T-helper 1 cell treated with Interleukin-12 subunit alpha and Interleukin-12 subunit beta and Interleukin-4 antibody, amounts not matched to agents 30 ng/mL and 1 ng/mL, for 36 hours (primary cell): ENCODE results near the gene CNTLN. TPM values are rescaled to one million over a fixed set of nuclear protein-coding genes. Genes with fewer than 3 reads are reported as not detected.
"Not testable (repeated sequence)": the region's sequence is repeated elsewhere in the genome, so short reads cannot be mapped to it uniquely, and the experiment has no call there.

Source experiments
- intact Hi-C: fragments of 100-400 bp; cut with micrococcal nuclease; formaldehyde crosslinking; loops from one replicate; pipeline ENCODE4 v1.15.1; 2024
- total RNA-seq: library from RNA; stranded (reverse); gene quantifications from 2 replicates; pipeline ENCODE4 v1.2.3, GENCODE V29; 2022

The CNTLN gene
- 1.6 TPM in 2 replicates for total RNA-seq

GRCh38 chr9:17134396-17135294, at the start of gene CNTLN:
CNTLN (plus strand) TSS chr9:17135040; CDS start chr9:17135066, 26 bp downstream.
- intact Hi-C loops, result no loop called here

GRCh38 chr9:17088566-17088965, 46.3 kb upstream of the CNTLN start:
- intact Hi-C loops, result no loop called here

GRCh38 chr9:17090041-17090440, 44.8 kb upstream of the CNTLN start:
- intact Hi-C loops, result no loop called here

GRCh38 chr9:17116400-17116837, 18.4 kb upstream of the CNTLN start:
- intact Hi-C loops, result loop anchor here (1.0 kb wide), 1 partner anchor 347 kb away; no protein-coding TSS in a partner anchor

- intact Hi-C loops, result no loop called here
These were observed 17.5 kb upstream of the CNTLN start for GRCh38 chr9:17117372-17117771.

- intact Hi-C loops, result no loop called here
These were observed 14.6 kb upstream of the CNTLN start for GRCh38 chr9:17120203-17120602.

- intact Hi-C loops, result no loop called here
These were observed 13.6 kb upstream of the CNTLN start for GRCh38 chr9:17121264-17121663.

- intact Hi-C loops, result no loop called here
These were observed 4.5 kb upstream of the CNTLN start for GRCh38 chr9:17130291-17130690.

GRCh38 chr9:17130725-17131124, 4.1 kb upstream of the CNTLN start:
- intact Hi-C loops, result no loop called here

- intact Hi-C loops, result no loop called here
These were observed 3.3 kb upstream of the CNTLN start for GRCh38 chr9:17131494-17131893.

GRCh38 chr9:17135295-17136160, 688 bp downstream of the CNTLN start:
- intact Hi-C loops, result no loop called here

- intact Hi-C loops, result no loop called here
These were observed 2.7 kb downstream of the CNTLN start for GRCh38 chr9:17137566-17137965.

GRCh38 chr9:17138503-17138902, 3.7 kb downstream of the CNTLN start:
- intact Hi-C loops, result no loop called here

- intact Hi-C loops, result no loop called here
These were observed 5.6 kb downstream of the CNTLN start for GRCh38 chr9:17140418-17140817.

- intact Hi-C loops, result no loop called here
These were observed 13.5 kb downstream of the CNTLN start for GRCh38 chr9:17148324-17148723.

- intact Hi-C loops, result no loop called here
These were observed 24.6 kb downstream of the CNTLN start for GRCh38 chr9:17159469-17159868.

- intact Hi-C loops, result no loop called here
These were observed 25.5 kb downstream of the CNTLN start for GRCh38 chr9:17160327-17160726.

- intact Hi-C loops, result no loop called here
These were observed 30.9 kb downstream of the CNTLN start for GRCh38 chr9:17165764-17166163.

GRCh38 chr9:17166346-17166745, 31.5 kb downstream of the CNTLN start:
- intact Hi-C loops, result no loop called here

GRCh38 chr9:17171309-17172094, 36.7 kb downstream of the CNTLN start:
- intact Hi-C loops, result no loop called here

GRCh38 chr9:17177496-17177895, 42.7 kb downstream of the CNTLN start:
- intact Hi-C loops, result not testable (repeated sequence)
